HEK293 (cell line): ENCODE results near the gene FILIP1.

Experiments
- CTCF ChIA-PET: fragments of 350-600 bp; formaldehyde crosslinking; extraction: SDS; loops from one replicate; lab custom pipeline; 2021; ENCODE audit warnings: antibody characterized with exemption; lab: Yijun Ruan, JAX
- POLR2A ChIA-PET: fragments of 300-600 bp; formaldehyde crosslinking; extraction: SDS; loops from one replicate; lab custom pipeline; 2020; ENCODE audit warnings: antibody characterized with exemption, inconsistent platforms; lab: Yijun Ruan, JAX
- H3K27ac ChIP-seq: fragments of 200-500 bp; sonication (Bioruptor generic); 2 replicates; pipeline ENCODE4 v1.5.1; 2014; ENCODE audit warnings: low read depth, low read length, control low read depth, inconsistent platforms; ENCODE audit errors: extremely low read depth
- H3K36me3 ChIP-seq, 2 experiments: fragments of 200-500 bp in 1 of 2; sonication (Bioruptor generic) in 1 of 2; 1 replicate in 1 of 2; 2 replicates in 1 of 2; pipeline ENCODE4 v1.5.1; 2014 to 2017; ENCODE audit warnings: inconsistent platforms in 2 of 2, low read length in 2 of 2; ENCODE audit not compliant: control insufficient read depth in 2 of 2, insufficient read depth in 1 of 2
- H3K4me1 ChIP-seq: fragments of 200-500 bp; sonication (Bioruptor generic); 2 replicates; pipeline ENCODE4 v1.5.1; 2014; ENCODE audit warnings: mild to moderate bottlenecking, low read length, inconsistent platforms; ENCODE audit not compliant: control insufficient read depth, insufficient read depth
- H3K4me3 ChIP-seq: 2 replicates; pipeline ENCODE4 v1.5.1; 2011; ENCODE audit warnings: low read depth, mild to moderate bottlenecking, control low read depth, low read length, moderate library complexity
- H3K9me3 ChIP-seq: fragments of 200-500 bp; sonication (Bioruptor generic); 2 replicates; pipeline ENCODE4 v1.5.1; 2014; ENCODE audit warnings: low read depth, low read length, inconsistent platforms; ENCODE audit not compliant: control insufficient read depth, insufficient read depth
- GLI4 ChIP-seq: fragments of 450-650 bp; formaldehyde crosslinking; IDR thresholded peaks from 2 replicates; pipeline ENCODE4 v1.5.1; 2016; ENCODE audit warnings: missing biosample characterization, missing genetic modification characterization
- KLF1 ChIP-seq: fragments of 450-650 bp; formaldehyde crosslinking; IDR thresholded peaks from 2 replicates; pipeline ENCODE4 v1.5.1; 2016; ENCODE audit warnings: missing biosample characterization, missing genetic modification characterization
- SETDB1 ChIP-seq: IDR thresholded peaks from one replicate; pipeline ENCODE4 v1.6.1; 2017; ENCODE audit warnings: mild to moderate bottlenecking, low read length, moderate library complexity, mixed read lengths; ENCODE audit not compliant: insufficient read length
- WT1 ChIP-seq: fragments of 450-650 bp; formaldehyde crosslinking; IDR thresholded peaks from 2 replicates; pipeline ENCODE4 v1.5.1; 2016; ENCODE audit warnings: missing biosample characterization, missing genetic modification characterization
- ZNF146 ChIP-seq: fragments of 450-650 bp; formaldehyde crosslinking; IDR thresholded peaks from 2 replicates; pipeline ENCODE4 v1.5.1; 2016; ENCODE audit warnings: missing biosample characterization, missing genetic modification characterization
- ZNF169 ChIP-seq: fragments of 450-650 bp; formaldehyde crosslinking; IDR thresholded peaks from 2 replicates; pipeline ENCODE4 v1.5.1; 2016; ENCODE audit warnings: missing biosample characterization, missing genetic modification characterization
- ZNF2 ChIP-seq: fragments of 450-650 bp; formaldehyde crosslinking; IDR thresholded peaks from 2 replicates; pipeline ENCODE4 v1.5.1; 2016; ENCODE audit warnings: missing biosample characterization, missing genetic modification characterization
- ZNF324 ChIP-seq: fragments of 450-650 bp; formaldehyde crosslinking; IDR thresholded peaks from 2 replicates; pipeline ENCODE4 v1.5.1; 2016; ENCODE audit warnings: missing biosample characterization, missing genetic modification characterization
- ZNF48 ChIP-seq: fragments of 450-650 bp; formaldehyde crosslinking; IDR thresholded peaks from 2 replicates; pipeline ENCODE4 v1.5.1; 2016; ENCODE audit warnings: missing biosample characterization, missing genetic modification characterization
- ZNF548 ChIP-seq: fragments of 450-650 bp; formaldehyde crosslinking; IDR thresholded peaks from 2 replicates; pipeline ENCODE4 v1.5.1; 2016; ENCODE audit warnings: missing biosample characterization, missing genetic modification characterization
- ZNF571 ChIP-seq: fragments of 450-650 bp; formaldehyde crosslinking; IDR thresholded peaks from 2 replicates; pipeline ENCODE4 v1.5.0; 2017; ENCODE audit warnings: missing biosample characterization, missing genetic modification characterization
- ZNF621 ChIP-seq: fragments of 450-650 bp; formaldehyde crosslinking; IDR thresholded peaks from 2 replicates; pipeline ENCODE4 v1.5.1; 2017; ENCODE audit warnings: missing biosample characterization, missing genetic modification characterization
- ZNF623 ChIP-seq: fragments of 450-650 bp; formaldehyde crosslinking; IDR thresholded peaks from 2 replicates; pipeline ENCODE4 v1.5.1; 2016; ENCODE audit warnings: missing biosample characterization, missing genetic modification characterization
- ZNF626 ChIP-seq: fragments of 450-650 bp; sonication (Bioruptor Pico); formaldehyde crosslinking; IDR thresholded peaks from 2 replicates; pipeline ENCODE4 v1.5.1; 2018; ENCODE audit warnings: missing biosample characterization, missing genetic modification characterization, inconsistent platforms
- TF ChIP-seq, protein P1 (sequence below): fragments of 450-650 bp; formaldehyde crosslinking; IDR thresholded peaks from 2 replicates; pipeline ENCODE4 v1.5.1; 2017; ENCODE audit warnings: missing biosample characterization, missing genetic modification characterization
- TF ChIP-seq, protein P2 (sequence below): fragments of 450-650 bp; formaldehyde crosslinking; IDR thresholded peaks from 2 replicates; pipeline ENCODE4 v1.5.1; 2016; ENCODE audit warnings: missing biosample characterization, missing genetic modification characterization, borderline replicate concordance
- TF ChIP-seq, protein P3 (sequence below): fragments of 450-650 bp; IDR thresholded peaks from 2 replicates; pipeline ENCODE4 v1.5.1; 2018; ENCODE audit warnings: missing biosample characterization, mild to moderate bottlenecking, missing genetic modification characterization
- TF ChIP-seq, protein P4 (sequence below): IDR thresholded peaks from 2 replicates; pipeline ENCODE4 v1.6.1; 2011; ENCODE audit warnings: mild to moderate bottlenecking, low read depth, low read length, borderline replicate concordance
- TF ChIP-seq, protein P5 (sequence below): fragments of 450-650 bp; formaldehyde crosslinking; IDR thresholded peaks from 2 replicates; pipeline ENCODE4 v1.5.1; 2016; ENCODE audit warnings: missing biosample characterization, missing genetic modification characterization

Gene FILIP1

DNA sequence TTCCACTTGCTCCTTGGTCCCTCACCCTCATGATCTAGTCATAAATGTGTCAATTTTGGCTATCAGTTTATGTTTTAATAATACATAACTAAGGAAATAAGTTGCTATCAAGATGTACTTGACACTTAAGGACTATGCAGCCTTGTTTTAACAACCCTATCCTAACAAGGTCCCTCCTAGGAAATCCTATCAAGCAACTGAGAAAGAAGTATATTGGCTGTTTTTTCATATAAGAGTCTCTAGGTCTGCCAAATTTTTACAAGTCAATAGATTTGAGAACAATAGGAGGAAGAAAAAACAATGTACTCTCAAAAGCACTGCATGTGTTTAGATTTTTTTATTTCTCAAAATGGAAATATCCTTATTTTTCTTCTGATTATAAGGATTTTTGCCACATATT is 14.7 kb downstream of the FILIP1 start:
- TF ChIP-seq ZNF146 (tag by site-specific recombination), result no peak
- no peak for TF ChIP-seq ZNF48 (tag by site-specific recombination)
- no peak for TF ChIP-seq SETDB1
- no peak overlapping the region for H3K27ac ChIP-seq
- no peaks in the 10 kb centered on the region for H3K9me3 ChIP-seq
- CTCF ChIA-PET, result interaction anchor here (0.6 to 1.8 kb wide), 2 partner anchors 11 to 198 kb away, joined by 5 read pairs; no protein-coding TSS in a partner anchor
- H3K4me3 ChIP-seq, result no peak overlapping the region
- POLR2A ChIA-PET, result no interaction called here
- H3K36me3 ChIP-seq, result no peaks in the 10 kb centered on the region
- no peaks in the 10 kb centered on the region for H3K4me1 ChIP-seq

DNA sequence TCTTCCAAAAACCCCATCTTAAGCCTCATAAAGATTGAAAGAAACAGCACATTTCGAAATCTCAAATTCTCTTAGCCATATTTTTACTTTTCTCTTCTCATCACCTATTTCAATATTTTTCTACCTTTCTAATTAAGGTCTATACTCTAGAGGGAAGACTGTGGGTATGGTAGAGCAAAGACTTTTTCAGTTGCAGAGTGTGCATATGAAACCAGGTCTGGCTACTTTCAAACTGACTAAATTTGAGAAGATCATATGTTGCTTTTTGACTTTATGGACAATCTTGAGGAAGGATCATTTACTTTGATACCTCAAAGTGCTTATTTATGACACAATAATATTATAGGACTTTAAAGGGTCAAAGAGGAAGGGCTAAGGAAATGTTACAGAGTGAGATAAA is 20.7 kb downstream of the FILIP1 start:
- TF ChIP-seq KLF1 (tag by site-specific recombination), result no peak
- TF ChIP-seq WT1, result no peak
- no peak for TF ChIP-seq ZNF2 (tag by site-specific recombination)
- TF ChIP-seq, protein P1, sequence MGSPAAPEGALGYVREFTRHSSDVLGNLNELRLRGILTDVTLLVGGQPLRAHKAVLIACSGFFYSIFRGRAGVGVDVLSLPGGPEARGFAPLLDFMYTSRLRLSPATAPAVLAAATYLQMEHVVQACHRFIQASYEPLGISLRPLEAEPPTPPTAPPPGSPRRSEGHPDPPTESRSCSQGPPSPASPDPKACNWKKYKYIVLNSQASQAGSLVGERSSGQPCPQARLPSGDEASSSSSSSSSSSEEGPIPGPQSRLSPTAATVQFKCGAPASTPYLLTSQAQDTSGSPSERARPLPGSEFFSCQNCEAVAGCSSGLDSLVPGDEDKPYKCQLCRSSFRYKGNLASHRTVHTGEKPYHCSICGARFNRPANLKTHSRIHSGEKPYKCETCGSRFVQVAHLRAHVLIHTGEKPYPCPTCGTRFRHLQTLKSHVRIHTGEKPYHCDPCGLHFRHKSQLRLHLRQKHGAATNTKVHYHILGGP, result no peak
- TF ChIP-seq, protein P2, sequence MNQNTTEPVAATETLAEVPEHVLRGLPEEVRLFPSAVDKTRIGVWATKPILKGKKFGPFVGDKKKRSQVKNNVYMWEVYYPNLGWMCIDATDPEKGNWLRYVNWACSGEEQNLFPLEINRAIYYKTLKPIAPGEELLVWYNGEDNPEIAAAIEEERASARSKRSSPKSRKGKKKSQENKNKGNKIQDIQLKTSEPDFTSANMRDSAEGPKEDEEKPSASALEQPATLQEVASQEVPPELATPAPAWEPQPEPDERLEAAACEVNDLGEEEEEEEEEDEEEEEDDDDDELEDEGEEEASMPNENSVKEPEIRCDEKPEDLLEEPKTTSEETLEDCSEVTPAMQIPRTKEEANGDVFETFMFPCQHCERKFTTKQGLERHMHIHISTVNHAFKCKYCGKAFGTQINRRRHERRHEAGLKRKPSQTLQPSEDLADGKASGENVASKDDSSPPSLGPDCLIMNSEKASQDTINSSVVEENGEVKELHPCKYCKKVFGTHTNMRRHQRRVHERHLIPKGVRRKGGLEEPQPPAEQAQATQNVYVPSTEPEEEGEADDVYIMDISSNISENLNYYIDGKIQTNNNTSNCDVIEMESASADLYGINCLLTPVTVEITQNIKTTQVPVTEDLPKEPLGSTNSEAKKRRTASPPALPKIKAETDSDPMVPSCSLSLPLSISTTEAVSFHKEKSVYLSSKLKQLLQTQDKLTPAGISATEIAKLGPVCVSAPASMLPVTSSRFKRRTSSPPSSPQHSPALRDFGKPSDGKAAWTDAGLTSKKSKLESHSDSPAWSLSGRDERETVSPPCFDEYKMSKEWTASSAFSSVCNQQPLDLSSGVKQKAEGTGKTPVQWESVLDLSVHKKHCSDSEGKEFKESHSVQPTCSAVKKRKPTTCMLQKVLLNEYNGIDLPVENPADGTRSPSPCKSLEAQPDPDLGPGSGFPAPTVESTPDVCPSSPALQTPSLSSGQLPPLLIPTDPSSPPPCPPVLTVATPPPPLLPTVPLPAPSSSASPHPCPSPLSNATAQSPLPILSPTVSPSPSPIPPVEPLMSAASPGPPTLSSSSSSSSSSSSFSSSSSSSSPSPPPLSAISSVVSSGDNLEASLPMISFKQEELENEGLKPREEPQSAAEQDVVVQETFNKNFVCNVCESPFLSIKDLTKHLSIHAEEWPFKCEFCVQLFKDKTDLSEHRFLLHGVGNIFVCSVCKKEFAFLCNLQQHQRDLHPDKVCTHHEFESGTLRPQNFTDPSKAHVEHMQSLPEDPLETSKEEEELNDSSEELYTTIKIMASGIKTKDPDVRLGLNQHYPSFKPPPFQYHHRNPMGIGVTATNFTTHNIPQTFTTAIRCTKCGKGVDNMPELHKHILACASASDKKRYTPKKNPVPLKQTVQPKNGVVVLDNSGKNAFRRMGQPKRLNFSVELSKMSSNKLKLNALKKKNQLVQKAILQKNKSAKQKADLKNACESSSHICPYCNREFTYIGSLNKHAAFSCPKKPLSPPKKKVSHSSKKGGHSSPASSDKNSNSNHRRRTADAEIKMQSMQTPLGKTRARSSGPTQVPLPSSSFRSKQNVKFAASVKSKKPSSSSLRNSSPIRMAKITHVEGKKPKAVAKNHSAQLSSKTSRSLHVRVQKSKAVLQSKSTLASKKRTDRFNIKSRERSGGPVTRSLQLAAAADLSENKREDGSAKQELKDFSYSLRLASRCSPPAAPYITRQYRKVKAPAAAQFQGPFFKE (tag by site-specific recombination), result no peak
- TF ChIP-seq ZNF621, result no peak
- TF ChIP-seq ZNF169 (tag by site-specific recombination), result no peak
- TF ChIP-seq, protein P3, sequence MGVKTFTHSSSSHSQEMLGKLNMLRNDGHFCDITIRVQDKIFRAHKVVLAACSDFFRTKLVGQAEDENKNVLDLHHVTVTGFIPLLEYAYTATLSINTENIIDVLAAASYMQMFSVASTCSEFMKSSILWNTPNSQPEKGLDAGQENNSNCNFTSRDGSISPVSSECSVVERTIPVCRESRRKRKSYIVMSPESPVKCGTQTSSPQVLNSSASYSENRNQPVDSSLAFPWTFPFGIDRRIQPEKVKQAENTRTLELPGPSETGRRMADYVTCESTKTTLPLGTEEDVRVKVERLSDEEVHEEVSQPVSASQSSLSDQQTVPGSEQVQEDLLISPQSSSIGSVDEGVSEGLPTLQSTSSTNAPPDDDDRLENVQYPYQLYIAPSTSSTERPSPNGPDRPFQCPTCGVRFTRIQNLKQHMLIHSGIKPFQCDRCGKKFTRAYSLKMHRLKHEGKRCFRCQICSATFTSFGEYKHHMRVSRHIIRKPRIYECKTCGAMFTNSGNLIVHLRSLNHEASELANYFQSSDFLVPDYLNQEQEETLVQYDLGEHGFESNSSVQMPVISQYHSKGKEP (tag by site-specific recombination), result no peak
- no peak for TF ChIP-seq ZNF626 (tag by site-specific recombination)
- TF ChIP-seq, protein P4, sequence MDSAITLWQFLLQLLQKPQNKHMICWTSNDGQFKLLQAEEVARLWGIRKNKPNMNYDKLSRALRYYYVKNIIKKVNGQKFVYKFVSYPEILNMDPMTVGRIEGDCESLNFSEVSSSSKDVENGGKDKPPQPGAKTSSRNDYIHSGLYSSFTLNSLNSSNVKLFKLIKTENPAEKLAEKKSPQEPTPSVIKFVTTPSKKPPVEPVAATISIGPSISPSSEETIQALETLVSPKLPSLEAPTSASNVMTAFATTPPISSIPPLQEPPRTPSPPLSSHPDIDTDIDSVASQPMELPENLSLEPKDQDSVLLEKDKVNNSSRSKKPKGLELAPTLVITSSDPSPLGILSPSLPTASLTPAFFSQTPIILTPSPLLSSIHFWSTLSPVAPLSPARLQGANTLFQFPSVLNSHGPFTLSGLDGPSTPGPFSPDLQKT, result no peak
- no peak for TF ChIP-seq GLI4 (tag by site-specific recombination)
- no peak for TF ChIP-seq ZNF623 (tag by site-specific recombination)
- no peak for TF ChIP-seq ZNF324
- no peak for TF ChIP-seq ZNF548 (tag by site-specific recombination)
- no peak for TF ChIP-seq ZNF571 (tag by site-specific recombination)
- TF ChIP-seq, protein P5, sequence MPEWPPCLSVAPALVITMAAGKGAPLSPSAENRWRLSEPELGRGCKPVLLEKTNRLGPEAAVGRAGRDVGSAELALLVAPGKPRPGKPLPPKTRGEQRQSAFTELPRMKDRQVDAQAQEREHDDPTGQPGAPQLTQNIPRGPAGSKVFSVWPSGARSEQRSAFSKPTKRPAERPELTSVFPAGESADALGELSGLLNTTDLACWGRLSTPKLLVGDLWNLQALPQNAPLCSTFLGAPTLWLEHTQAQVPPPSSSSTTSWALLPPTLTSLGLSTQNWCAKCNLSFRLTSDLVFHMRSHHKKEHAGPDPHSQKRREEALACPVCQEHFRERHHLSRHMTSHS, result no peak
- POLR2A ChIA-PET, result no interaction called here
- no peaks in the 10 kb centered on the region for H3K4me1 ChIP-seq
- H3K36me3 ChIP-seq, result no peaks in the 10 kb centered on the region
- CTCF ChIA-PET, result no interaction called here
- H3K4me3 ChIP-seq, result no peak overlapping the region
- H3K9me3 ChIP-seq, result no peaks in the 10 kb centered on the region
- no peak overlapping the region for H3K27ac ChIP-seq
